ENCODE measurements around the gene KAT6B. TPM values are rescaled to one million over a fixed set of nuclear protein-coding genes. Genes with fewer than 3 reads are reported as not detected.

Gene KAT6B
- polyA plus RNA-seq, 2 donors: 4.7 to 6.7 TPM

- H3K27me3 ChIP-seq (ENCODE audit: control insufficient read depth in 1 of 2, insufficient read depth in 2 of 2, low read length in 2 of 2): no peaks in the 10 kb centered on the region
- peaks cover 0 to 3% of the 10 kb centered on the region in 2 donors for H3K36me3 ChIP-seq (ENCODE audit: control insufficient read depth in 2 of 2, insufficient read depth in 2 of 2, low read length in 1 of 2)
- no peaks in the 10 kb centered on the region for H3K9me3 ChIP-seq (ENCODE audit: control insufficient read depth in 2 of 2, insufficient read depth in 1 of 2, low read depth in 1 of 2, low read length in 1 of 2)
- 91 to 98% methylated on average over 3 of the region's 3 CpGs for WGBS, 2 donors
- no peak overlapping the region for H3K27ac ChIP-seq (ENCODE audit: low read depth in 2 of 2, low read length in 1 of 2)
- no peak overlapping the region for H3K4me3 ChIP-seq (ENCODE audit: low read depth in 1 of 2, low read length in 2 of 2)
- H3K4me1 ChIP-seq (ENCODE audit: control insufficient read depth in 2 of 2, insufficient read depth in 2 of 2, low read length in 1 of 2): no peaks in the 10 kb centered on the region
Measured at GRCh38 chr10:74992068-74992467, 165.7 kb downstream of the KAT6B start.

GRCh38 chr10:74993649-74994048 lies 167.2 kb downstream of the KAT6B start:
- WGBS, 2 donors: 94 to 97% methylated on average over 3 of the region's 3 CpGs
- Histone ChIP-seq H3K4me3 (ENCODE audit: low read depth in 1 of 2, low read length in 2 of 2) (no peak overlapping the region), H3K4me1 (ENCODE audit: control insufficient read depth in 2 of 2, insufficient read depth in 2 of 2, low read length in 1 of 2) (no peaks in the 10 kb centered on the region), H3K27ac (ENCODE audit: low read depth in 2 of 2, low read length in 1 of 2) (no peak overlapping the region), H3K36me3 (ENCODE audit: control insufficient read depth in 2 of 2, insufficient read depth in 2 of 2, low read length in 1 of 2) (peaks cover 0 to 3% of the 10 kb centered on the region in 2 donors), H3K27me3 (ENCODE audit: control insufficient read depth in 1 of 2, insufficient read depth in 2 of 2, low read length in 2 of 2) (no peaks in the 10 kb centered on the region), H3K9me3 (ENCODE audit: control insufficient read depth in 2 of 2, insufficient read depth in 1 of 2, low read depth in 1 of 2, low read length in 1 of 2) (no peaks in the 10 kb centered on the region)

GRCh38 chr10:74994854-74995253 lies 168.5 kb downstream of the KAT6B start:
- Histone ChIP-seq H3K4me1 (ENCODE audit: control insufficient read depth in 2 of 2, insufficient read depth in 2 of 2, low read length in 1 of 2) (no peaks in the 10 kb centered on the region), H3K27ac (ENCODE audit: low read depth in 2 of 2, low read length in 1 of 2) (no peak overlapping the region), H3K27me3 (ENCODE audit: control insufficient read depth in 1 of 2, insufficient read depth in 2 of 2, low read length in 2 of 2) (no peaks in the 10 kb centered on the region), H3K9me3 (ENCODE audit: control insufficient read depth in 2 of 2, insufficient read depth in 1 of 2, low read depth in 1 of 2, low read length in 1 of 2) (no peaks in the 10 kb centered on the region), H3K36me3 (ENCODE audit: control insufficient read depth in 2 of 2, insufficient read depth in 2 of 2, low read length in 1 of 2) (peaks cover 0 to 3% of the 10 kb centered on the region in 2 donors), H3K4me3 (ENCODE audit: low read depth in 1 of 2, low read length in 2 of 2) (no peak overlapping the region)
- 94 to 97% methylated on average over 3 of the region's 3 CpGs for WGBS, 2 donors

- Histone ChIP-seq H3K4me3 (ENCODE audit: low read depth in 1 of 2, low read length in 2 of 2) (no peak overlapping the region), H3K9me3 (ENCODE audit: control insufficient read depth in 2 of 2, insufficient read depth in 1 of 2, low read depth in 1 of 2, low read length in 1 of 2) (no peaks in the 10 kb centered on the region), H3K4me1 (ENCODE audit: control insufficient read depth in 2 of 2, insufficient read depth in 2 of 2, low read length in 1 of 2) (no peaks in the 10 kb centered on the region), H3K27me3 (ENCODE audit: control insufficient read depth in 1 of 2, insufficient read depth in 2 of 2, low read length in 2 of 2) (no peaks in the 10 kb centered on the region), H3K36me3 (ENCODE audit: control insufficient read depth in 2 of 2, insufficient read depth in 2 of 2, low read length in 1 of 2) (peaks cover 0 to 3% of the 10 kb centered on the region in 2 donors), H3K27ac (ENCODE audit: low read depth in 2 of 2, low read length in 1 of 2) (no peak overlapping the region)
- WGBS, 2 donors: 86 to 90% methylated on average over 4 of the region's 4 CpGs
Measured at GRCh38 chr10:74995806-74996205, 169.4 kb downstream of the KAT6B start.

- Histone ChIP-seq H3K36me3 (ENCODE audit: control insufficient read depth in 2 of 2, insufficient read depth in 2 of 2, low read length in 1 of 2) (peaks cover 0 to 6% of the 10 kb centered on the region in 2 donors), H3K4me1 (ENCODE audit: control insufficient read depth in 2 of 2, insufficient read depth in 2 of 2, low read length in 1 of 2) (no peaks in the 10 kb centered on the region), H3K27me3 (ENCODE audit: control insufficient read depth in 1 of 2, insufficient read depth in 2 of 2, low read length in 2 of 2) (no peaks in the 10 kb centered on the region), H3K27ac (ENCODE audit: low read depth in 2 of 2, low read length in 1 of 2) (no peak overlapping the region), H3K9me3 (ENCODE audit: control insufficient read depth in 2 of 2, insufficient read depth in 1 of 2, low read depth in 1 of 2, low read length in 1 of 2) (no peaks in the 10 kb centered on the region), H3K4me3 (ENCODE audit: low read depth in 1 of 2, low read length in 2 of 2) (no peak overlapping the region)
- WGBS, 2 donors: 88 to 92% methylated on average over 4 of the region's 4 CpGs
Measured at GRCh38 chr10:74997163-74997562, 170.8 kb downstream of the KAT6B start.

- H3K4me3 ChIP-seq (ENCODE audit: low read depth in 1 of 2, low read length in 2 of 2): no peak overlapping the region
- peaks cover 0 to 3% of the 10 kb centered on the region in 2 donors for H3K36me3 ChIP-seq (ENCODE audit: control insufficient read depth in 2 of 2, insufficient read depth in 2 of 2, low read length in 1 of 2)
- H3K27ac ChIP-seq (ENCODE audit: low read depth in 2 of 2, low read length in 1 of 2): no peak overlapping the region
- WGBS, 2 donors: 77 to 79% methylated on average over 10 of the region's 10 CpGs
- no peaks in the 10 kb centered on the region for H3K27me3 ChIP-seq (ENCODE audit: control insufficient read depth in 1 of 2, insufficient read depth in 2 of 2, low read length in 2 of 2)
- no peaks in the 10 kb centered on the region for H3K4me1 ChIP-seq (ENCODE audit: control insufficient read depth in 2 of 2, insufficient read depth in 2 of 2, low read length in 1 of 2)
- no peaks in the 10 kb centered on the region for H3K9me3 ChIP-seq (ENCODE audit: control insufficient read depth in 2 of 2, insufficient read depth in 1 of 2, low read depth in 1 of 2, low read length in 1 of 2)
Measured at GRCh38 chr10:75000748-75001321, 174.4 kb downstream of the KAT6B start.

- Histone ChIP-seq H3K4me3 (ENCODE audit: low read depth in 1 of 2, low read length in 2 of 2) (no peak overlapping the region), H3K27ac (ENCODE audit: low read depth in 2 of 2, low read length in 1 of 2) (no peak overlapping the region), H3K36me3 (ENCODE audit: control insufficient read depth in 2 of 2, insufficient read depth in 2 of 2, low read length in 1 of 2) (peaks cover 0 to 3% of the 10 kb centered on the region in 2 donors), H3K27me3 (ENCODE audit: control insufficient read depth in 1 of 2, insufficient read depth in 2 of 2, low read length in 2 of 2) (no peaks in the 10 kb centered on the region), H3K4me1 (ENCODE audit: control insufficient read depth in 2 of 2, insufficient read depth in 2 of 2, low read length in 1 of 2) (no peaks in the 10 kb centered on the region), H3K9me3 (ENCODE audit: control insufficient read depth in 2 of 2, insufficient read depth in 1 of 2, low read depth in 1 of 2, low read length in 1 of 2) (no peaks in the 10 kb centered on the region)
- 89 to 90% methylated on average over 5 of the region's 5 CpGs for WGBS, 2 donors
Measured at GRCh38 chr10:75001715-75002350, 175.4 kb downstream of the KAT6B start.

GRCh38 chr10:75002351-75002725 lies 175.9 kb downstream of the KAT6B start:
- no peaks in the 10 kb centered on the region for H3K27me3 ChIP-seq (ENCODE audit: control insufficient read depth in 1 of 2, insufficient read depth in 2 of 2, low read length in 2 of 2)
- H3K36me3 ChIP-seq (ENCODE audit: control insufficient read depth in 2 of 2, insufficient read depth in 2 of 2, low read length in 1 of 2): peaks cover 0 to 3% of the 10 kb centered on the region in 2 donors
- 82 to 92% methylated on average over 3 of the region's 3 CpGs for WGBS, 2 donors
- H3K4me1 ChIP-seq (ENCODE audit: control insufficient read depth in 2 of 2, insufficient read depth in 2 of 2, low read length in 1 of 2): no peaks in the 10 kb centered on the region
- no peak overlapping the region for H3K4me3 ChIP-seq (ENCODE audit: low read depth in 1 of 2, low read length in 2 of 2)
- no peaks in the 10 kb centered on the region for H3K9me3 ChIP-seq (ENCODE audit: control insufficient read depth in 2 of 2, insufficient read depth in 1 of 2, low read depth in 1 of 2, low read length in 1 of 2)
- no peak overlapping the region for H3K27ac ChIP-seq (ENCODE audit: low read depth in 2 of 2, low read length in 1 of 2)

GRCh38 chr10:75002967-75003594 lies 176.7 kb downstream of the KAT6B start:
- Histone ChIP-seq H3K36me3 (ENCODE audit: control insufficient read depth in 2 of 2, insufficient read depth in 2 of 2, low read length in 1 of 2) (peaks cover 0 to 3% of the 10 kb centered on the region in 2 donors), H3K27me3 (ENCODE audit: control insufficient read depth in 1 of 2, insufficient read depth in 2 of 2, low read length in 2 of 2) (no peaks in the 10 kb centered on the region), H3K27ac (ENCODE audit: low read depth in 2 of 2, low read length in 1 of 2) (no peak overlapping the region), H3K9me3 (ENCODE audit: control insufficient read depth in 2 of 2, insufficient read depth in 1 of 2, low read depth in 1 of 2, low read length in 1 of 2) (no peaks in the 10 kb centered on the region), H3K4me1 (ENCODE audit: control insufficient read depth in 2 of 2, insufficient read depth in 2 of 2, low read length in 1 of 2) (no peaks in the 10 kb centered on the region), H3K4me3 (ENCODE audit: low read depth in 1 of 2, low read length in 2 of 2) (no peak overlapping the region)
- WGBS, 2 donors: 94 to 95% methylated on average over 3 of the region's 3 CpGs
